ENCODE data around the gene FTCD. TPM values are rescaled to one million over a fixed set of nuclear protein-coding genes. Genes with fewer than 3 reads are reported as not detected.

Gene FTCD
- total RNA-seq, 1 experiment from 2014 or later, result 0.21 TPM

DNA sequence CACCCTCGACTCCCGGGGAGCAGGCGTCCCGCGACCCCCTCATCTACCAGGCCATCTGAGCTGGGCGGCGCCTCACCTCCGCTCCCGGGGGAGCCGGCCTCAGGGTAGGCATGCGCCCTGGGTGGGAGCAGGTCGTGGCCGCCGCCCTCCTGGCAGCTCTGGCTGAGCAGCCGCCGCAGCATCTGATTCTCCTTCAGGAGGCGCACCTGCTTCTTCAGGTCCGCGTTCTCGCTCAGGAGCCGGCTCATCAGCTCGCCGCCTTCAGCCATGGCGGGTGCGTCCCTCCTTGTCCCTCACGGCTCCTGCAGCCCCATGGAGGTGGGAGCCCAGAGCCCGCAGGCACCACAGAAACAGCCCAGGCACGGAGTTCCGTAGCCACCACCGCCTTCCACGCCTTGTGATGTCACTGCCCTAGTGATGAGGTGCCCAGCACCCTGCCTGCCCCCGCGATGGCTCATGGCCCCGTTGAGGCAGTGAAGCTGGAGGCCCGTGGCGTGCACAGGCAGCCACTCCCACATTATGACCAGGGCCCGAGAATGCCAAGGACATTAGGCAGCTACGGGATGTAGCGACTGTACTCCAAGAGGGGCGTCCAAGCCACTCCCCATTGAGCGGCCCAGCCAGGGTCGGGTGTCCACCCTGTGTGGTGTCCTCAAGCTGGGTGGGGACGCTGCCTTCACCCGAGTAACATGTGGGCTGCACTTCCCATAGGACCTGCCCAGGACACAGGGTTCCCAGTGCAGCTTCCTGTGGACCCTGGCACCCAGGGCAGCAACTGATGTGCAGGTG lies 27.4 kb upstream of the FTCD start:
- in situ Hi-C loops (cut with HindIII; ENCODE audit: low pct_unique_long_range_greater_than_20kb, low sequenced_read_pairs) (no loop called here), intact Hi-C loops (cut with micrococcal nuclease; ENCODE audit: unreplicated experiment) (no loop called here)
- ATAC-seq (no peak), DNase-seq (ENCODE audit: low read depth, low spot score) (no peak)
- H3K36me3 ChIP-seq (ENCODE audit: control insufficient read depth, insufficient read depth, low read length), result no peaks in the 10 kb centered on the region
- CTCF ChIA-PET, result interaction anchor here (0.6 kb wide), 1 partner anchor 161 kb away, joined by 3 read pairs; no protein-coding TSS in a partner anchor
- no peak overlapping the region for H3K4me3 ChIP-seq (ENCODE audit: low read depth in 2 of 2, low read length in 2 of 2)
- TF ChIP-seq, protein P1, sequence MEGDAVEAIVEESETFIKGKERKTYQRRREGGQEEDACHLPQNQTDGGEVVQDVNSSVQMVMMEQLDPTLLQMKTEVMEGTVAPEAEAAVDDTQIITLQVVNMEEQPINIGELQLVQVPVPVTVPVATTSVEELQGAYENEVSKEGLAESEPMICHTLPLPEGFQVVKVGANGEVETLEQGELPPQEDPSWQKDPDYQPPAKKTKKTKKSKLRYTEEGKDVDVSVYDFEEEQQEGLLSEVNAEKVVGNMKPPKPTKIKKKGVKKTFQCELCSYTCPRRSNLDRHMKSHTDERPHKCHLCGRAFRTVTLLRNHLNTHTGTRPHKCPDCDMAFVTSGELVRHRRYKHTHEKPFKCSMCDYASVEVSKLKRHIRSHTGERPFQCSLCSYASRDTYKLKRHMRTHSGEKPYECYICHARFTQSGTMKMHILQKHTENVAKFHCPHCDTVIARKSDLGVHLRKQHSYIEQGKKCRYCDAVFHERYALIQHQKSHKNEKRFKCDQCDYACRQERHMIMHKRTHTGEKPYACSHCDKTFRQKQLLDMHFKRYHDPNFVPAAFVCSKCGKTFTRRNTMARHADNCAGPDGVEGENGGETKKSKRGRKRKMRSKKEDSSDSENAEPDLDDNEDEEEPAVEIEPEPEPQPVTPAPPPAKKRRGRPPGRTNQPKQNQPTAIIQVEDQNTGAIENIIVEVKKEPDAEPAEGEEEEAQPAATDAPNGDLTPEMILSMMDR (IDR thresholded peaks at IDR 0.05), result no peak
- TF ChIP-seq SIN3A (IDR thresholded peaks at IDR 0.05; ENCODE audit: borderline replicate concordance, insufficient read depth, low read depth, low read length) (no peak), REST (IDR thresholded peaks at IDR 0.05; ENCODE audit: insufficient read depth in 1 of 2, low read depth in 2 of 2, low read length in 1 of 2) (no peak), TCF7L2 (IDR thresholded peaks at IDR 0.05; ENCODE audit: low read depth, low read length) (no peak), POLR2AphosphoS5 (IDR thresholded peaks at IDR 0.05; ENCODE audit: low read depth, low read length) (no peak)
- H3K9me3 ChIP-seq (ENCODE audit: control insufficient read depth, insufficient read depth, low read depth, low read length), result no peaks in the 10 kb centered on the region
- POLR2A ChIA-PET, result interaction anchor here (0.6 kb wide), 1 partner anchor 435 kb away, joined by 4 read pairs; no protein-coding TSS in a partner anchor
- no peak overlapping the region for H3K27ac ChIP-seq (ENCODE audit: low read length)
- H3K27me3 ChIP-seq (ENCODE audit: control insufficient read depth, insufficient read depth, low read length), result no peaks in the 10 kb centered on the region
- BruUV-seq (replicated peaks), result no TSS peak
- no peaks in the 10 kb centered on the region for H3K4me1 ChIP-seq (ENCODE audit: control insufficient read depth, insufficient read depth, low read length)

DNA sequence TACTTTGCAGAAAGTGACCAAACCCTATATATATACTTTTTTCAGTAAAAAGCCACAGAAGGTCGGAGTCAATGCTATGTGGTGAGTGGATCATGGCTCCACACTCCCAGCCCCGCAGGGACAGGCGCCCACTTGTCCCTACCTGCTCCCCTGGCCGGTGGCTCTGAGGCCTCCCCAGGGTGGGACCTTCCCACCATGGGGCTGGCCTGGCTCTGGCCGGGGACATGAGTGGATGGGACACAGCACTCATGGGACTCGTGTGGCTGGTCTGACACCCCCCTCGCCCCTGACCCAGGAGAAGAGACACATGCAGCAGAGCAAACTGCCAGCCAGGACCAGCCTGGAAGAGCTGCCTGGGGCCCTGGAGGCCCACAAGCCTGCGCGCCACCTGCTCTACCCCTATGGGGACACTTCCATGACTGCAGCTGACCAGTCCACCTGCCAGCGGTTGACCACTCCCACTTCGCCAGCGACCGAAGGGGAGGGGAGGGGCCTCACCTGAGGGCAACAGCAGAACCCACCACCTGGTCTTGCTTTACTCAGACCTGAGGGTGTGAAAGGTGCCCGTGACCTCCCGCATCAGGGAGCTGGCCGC lies 26.7 kb upstream of the FTCD start:
- no peak overlapping the region for H3K27ac ChIP-seq (ENCODE audit: low read length)
- ChIA-PET POLR2A (interaction anchor here (0.6 kb wide), 1 partner anchor 436 kb away, joined by 4 read pairs; no protein-coding TSS in a partner anchor), CTCF (no interaction called here)
- no peaks in the 10 kb centered on the region for H3K4me1 ChIP-seq (ENCODE audit: control insufficient read depth, insufficient read depth, low read length)
- no peaks in the 10 kb centered on the region for H3K27me3 ChIP-seq (ENCODE audit: control insufficient read depth, insufficient read depth, low read length)
- no peak overlapping the region for H3K4me3 ChIP-seq (ENCODE audit: low read depth in 2 of 2, low read length in 2 of 2)
- no peaks in the 10 kb centered on the region for H3K36me3 ChIP-seq (ENCODE audit: control insufficient read depth, insufficient read depth, low read length)
- in situ Hi-C loops (cut with HindIII; ENCODE audit: low pct_unique_long_range_greater_than_20kb, low sequenced_read_pairs), result no loop called here
- no peak for DNase-seq (ENCODE audit: low read depth, low spot score)
- BruUV-seq (replicated peaks), result no TSS peak
- intact Hi-C loops (cut with micrococcal nuclease; ENCODE audit: unreplicated experiment), result no loop called here
- no peaks in the 10 kb centered on the region for H3K9me3 ChIP-seq (ENCODE audit: control insufficient read depth, insufficient read depth, low read depth, low read length)
- TF ChIP-seq REST (IDR thresholded peaks at IDR 0.05; ENCODE audit: insufficient read depth in 1 of 2, low read depth in 2 of 2, low read length in 1 of 2) (no peak), POLR2AphosphoS5 (IDR thresholded peaks at IDR 0.05; ENCODE audit: low read depth, low read length) (no peak), SIN3A (IDR thresholded peaks at IDR 0.05; ENCODE audit: borderline replicate concordance, insufficient read depth, low read depth, low read length) (no peak), TCF7L2 (IDR thresholded peaks at IDR 0.05; ENCODE audit: low read depth, low read length) (no peak)
- TF ChIP-seq, protein P1 (IDR thresholded peaks at IDR 0.05), result no peak
- 0 out of 2 replicates have a peak, but pooled peaks have one; percentile 27 for ATAC-seq

Data from Panc1 (cell line).